BE2C (cell line): ENCODE measurements around the gene RAB10.

ENCODE experiments used
- DNase-seq: peaks from one replicate; pipeline ENCODE4 v3.0.0-alpha.2; 2020
- H3K27me3 ChIP-seq: fragments of 250-450 bp; sonication (Bioruptor Pico); 2 replicates; pipeline ENCODE4 v1.5.1; 2020; ENCODE audit warnings: mild to moderate bottlenecking
- H3K36me3 ChIP-seq: fragments of 250-450 bp; sonication (Bioruptor Pico); 2 replicates; pipeline ENCODE4 v1.5.1; 2020; ENCODE audit warnings: mild to moderate bottlenecking
- H3K4me1 ChIP-seq: fragments of 250-450 bp; sonication (Bioruptor Pico); 2 replicates; pipeline ENCODE4 v1.5.1; 2020
- H3K4me3 ChIP-seq: 2 replicates; pipeline ENCODE4 v1.5.1; 2011; ENCODE audit warnings: low read depth, low read length
- H3K9me3 ChIP-seq: fragments of 250-450 bp; sonication (Bioruptor Pico); 2 replicates; pipeline ENCODE4 v1.5.1; 2020
- TF ChIP-seq, protein P1 (sequence below): IDR thresholded peaks from 2 replicates; pipeline ENCODE4 v1.5.1; 2012; ENCODE audit warnings: mild to moderate bottlenecking, low read depth, low read length

The RAB10 gene

DNA sequence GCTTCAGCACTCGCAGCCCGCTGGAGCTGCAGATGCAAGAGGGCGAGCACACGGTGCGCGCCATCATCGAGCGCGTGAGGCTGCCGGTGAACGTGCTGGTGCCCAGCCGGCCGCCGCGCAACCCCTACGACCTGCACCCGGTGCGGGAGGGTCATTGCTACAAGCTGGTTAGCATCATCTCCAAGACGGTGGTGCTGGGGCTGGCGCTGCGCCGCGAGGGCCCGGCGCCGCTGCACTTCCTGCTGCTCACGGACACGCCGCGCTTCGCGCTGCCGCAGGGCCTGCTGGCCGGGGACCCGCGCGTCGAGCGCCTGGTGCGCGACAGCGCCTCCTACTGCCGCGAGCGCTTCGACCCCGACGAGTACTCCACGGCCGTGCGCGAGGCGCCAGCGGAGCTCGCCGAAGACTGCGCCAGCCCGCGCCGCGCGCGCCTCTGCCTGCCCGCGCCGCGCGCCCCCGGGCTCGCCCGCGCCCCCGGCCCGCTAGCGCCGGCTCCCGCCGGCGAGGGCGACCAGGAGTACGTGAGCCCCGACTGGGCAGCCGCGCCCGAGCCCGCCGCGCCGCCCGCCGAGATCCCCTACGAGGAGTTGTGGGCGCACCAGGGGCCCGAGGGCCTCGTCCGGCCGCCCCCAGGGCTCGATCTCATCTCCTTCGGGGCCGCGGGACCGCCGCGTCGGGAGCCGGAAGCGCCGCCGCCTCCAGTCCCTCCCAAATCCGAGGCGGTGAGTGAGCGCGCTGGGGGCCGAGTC lies 150.8 kb downstream of the RAB10 start:
- TF ChIP-seq, protein P1, sequence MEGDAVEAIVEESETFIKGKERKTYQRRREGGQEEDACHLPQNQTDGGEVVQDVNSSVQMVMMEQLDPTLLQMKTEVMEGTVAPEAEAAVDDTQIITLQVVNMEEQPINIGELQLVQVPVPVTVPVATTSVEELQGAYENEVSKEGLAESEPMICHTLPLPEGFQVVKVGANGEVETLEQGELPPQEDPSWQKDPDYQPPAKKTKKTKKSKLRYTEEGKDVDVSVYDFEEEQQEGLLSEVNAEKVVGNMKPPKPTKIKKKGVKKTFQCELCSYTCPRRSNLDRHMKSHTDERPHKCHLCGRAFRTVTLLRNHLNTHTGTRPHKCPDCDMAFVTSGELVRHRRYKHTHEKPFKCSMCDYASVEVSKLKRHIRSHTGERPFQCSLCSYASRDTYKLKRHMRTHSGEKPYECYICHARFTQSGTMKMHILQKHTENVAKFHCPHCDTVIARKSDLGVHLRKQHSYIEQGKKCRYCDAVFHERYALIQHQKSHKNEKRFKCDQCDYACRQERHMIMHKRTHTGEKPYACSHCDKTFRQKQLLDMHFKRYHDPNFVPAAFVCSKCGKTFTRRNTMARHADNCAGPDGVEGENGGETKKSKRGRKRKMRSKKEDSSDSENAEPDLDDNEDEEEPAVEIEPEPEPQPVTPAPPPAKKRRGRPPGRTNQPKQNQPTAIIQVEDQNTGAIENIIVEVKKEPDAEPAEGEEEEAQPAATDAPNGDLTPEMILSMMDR = no peak
- DNase-seq = no peak

DNA sequence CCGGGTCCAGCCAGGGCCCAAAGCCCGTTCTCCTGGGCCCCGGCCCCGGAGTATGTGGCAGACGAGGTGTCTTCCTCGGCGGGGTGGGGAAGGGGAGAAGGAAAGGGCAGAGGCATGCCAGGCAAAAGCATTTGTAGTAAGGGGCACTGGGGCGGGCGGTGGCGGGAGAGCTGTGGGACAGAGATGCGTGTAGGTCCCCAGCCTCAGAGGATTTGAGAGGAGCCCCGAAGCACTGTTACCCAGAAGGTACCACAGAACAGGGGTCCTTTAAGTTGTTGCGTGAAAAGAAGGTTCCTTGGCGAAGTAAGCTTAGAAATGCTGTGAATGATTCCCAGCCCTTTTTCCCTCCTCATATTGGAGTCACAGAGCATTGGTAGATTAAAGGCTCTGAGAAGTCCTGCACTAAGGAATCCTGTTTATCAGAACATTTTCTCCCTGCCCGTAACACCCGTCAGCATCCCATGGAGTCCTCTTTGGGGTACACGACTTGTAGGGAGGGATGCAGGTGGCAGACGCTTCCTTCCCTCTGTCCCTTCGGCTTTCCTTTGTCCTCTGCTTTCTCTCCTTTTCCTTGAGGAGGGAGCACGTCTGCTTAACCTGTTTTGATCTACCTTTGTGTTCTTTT lies 151.5 kb downstream of the RAB10 start:
- H3K27me3 ChIP-seq = no peaks in the 10 kb centered on the region
- no peaks in the 10 kb centered on the region for H3K9me3 ChIP-seq
- no peak overlapping the region for H3K4me3 ChIP-seq
- TF ChIP-seq, protein P1 = no peak
- H3K4me1 ChIP-seq = no peaks in the 10 kb centered on the region
- no peak for DNase-seq
- peaks cover 1% of the 10 kb centered on the region; the same call in 1 of the 2 replicates for H3K36me3 ChIP-seq

More for the DNA sequence above, 150.8 kb downstream of the RAB10 start:
- Histone ChIP-seq H3K27me3 (no peaks in the 10 kb centered on the region), H3K9me3 (no peaks in the 10 kb centered on the region), H3K36me3 (no peaks in the 10 kb centered on the region; the same call in 1 of the 2 replicates), H3K4me3 (no peak overlapping the region), H3K4me1 (no peaks in the 10 kb centered on the region)

DNA sequence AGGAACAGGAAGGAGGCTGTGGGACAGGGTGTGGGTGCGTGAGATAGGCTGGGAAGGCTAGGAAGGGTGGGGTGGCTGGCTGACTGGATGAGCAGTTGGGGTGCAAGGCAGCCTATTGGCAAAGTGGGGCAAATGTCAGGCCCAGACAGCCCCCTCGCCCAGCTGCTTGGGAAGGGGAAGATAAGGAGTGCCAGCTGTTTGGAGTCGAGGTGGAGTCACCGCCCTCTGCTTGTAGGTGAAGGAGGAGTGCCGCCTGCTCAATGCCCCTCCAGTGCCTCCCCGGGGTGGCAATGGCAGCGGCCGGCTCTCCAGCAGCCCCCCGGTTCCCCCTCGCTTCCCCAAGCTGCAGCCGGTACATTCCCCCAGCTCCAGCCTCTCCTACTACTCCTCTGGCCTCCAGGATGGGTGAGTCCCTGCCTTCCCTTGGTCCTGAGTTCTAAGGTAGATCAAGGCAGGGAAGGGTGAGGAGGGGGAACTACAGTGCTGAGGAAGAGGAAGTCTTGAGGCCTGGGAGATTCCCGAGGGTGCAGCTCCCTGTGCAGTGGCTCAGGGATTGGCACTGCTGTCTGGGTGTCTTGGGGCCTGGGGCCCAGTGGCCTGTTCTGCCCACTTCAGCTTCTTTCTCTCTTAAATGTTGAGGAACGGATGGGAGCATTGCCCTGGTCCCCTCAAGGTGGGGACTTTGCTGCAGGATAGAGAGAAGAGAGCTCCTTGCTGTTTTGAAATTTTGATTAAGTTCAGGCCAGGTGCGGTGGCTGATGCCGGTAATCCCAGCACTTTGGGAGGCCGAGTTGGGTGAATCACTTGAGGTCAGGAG lies 152.3 kb downstream of the RAB10 start:
- H3K27me3 ChIP-seq = no peaks in the 10 kb centered on the region
- TF ChIP-seq, protein P1 = no peak
- no peak overlapping the region for H3K4me3 ChIP-seq
- no peaks in the 10 kb centered on the region for H3K9me3 ChIP-seq
- H3K4me1 ChIP-seq = no peaks in the 10 kb centered on the region
- no peak for DNase-seq
- H3K36me3 ChIP-seq = peaks cover 5% of the 10 kb centered on the region
